Epithelial cell of esophagus (primary cell): Measurements from ENCODE around the gene PNPLA3.

Source experiments
- DNase-seq: peaks from one replicate; pipeline ENCODE4 v3.0.0; 2010; ENCODE audit warnings: low read depth
- H3K4me3 ChIP-seq: 2 replicates; pipeline ENCODE4 v1.5.1; 2011; ENCODE audit warnings: mild to moderate bottlenecking, low read length, control low read depth
- CTCF ChIP-seq: IDR thresholded peaks from 2 replicates; pipeline ENCODE4 v1.5.1; 2011; ENCODE audit warnings: low read depth, mild to moderate bottlenecking, low read length, control low read depth, inconsistent platforms; ENCODE audit not compliant: insufficient read depth; ENCODE audit errors: missing control alignments

Gene PNPLA3

GRCh38 chr22:43991316-43992020 is 67.9 kb downstream of the PNPLA3 start:
- TF ChIP-seq CTCF = no peak
- DNase-seq = no peak
- H3K4me3 ChIP-seq = no peak overlapping the region

GRCh38 chr22:43992331-43992821 is 68.8 kb downstream of the PNPLA3 start:
- H3K4me3 ChIP-seq = no peak overlapping the region
- TF ChIP-seq CTCF = no peak
- DNase-seq = no peak

GRCh38 chr22:43993072-43993760 is 69.6 kb downstream of the PNPLA3 start:
- TF ChIP-seq CTCF = peak; percentile 98
- no peak overlapping the region for H3K4me3 ChIP-seq
- peak; percentile 56 for DNase-seq

- DNase-seq = no peak
- no peak overlapping the region for H3K4me3 ChIP-seq
- TF ChIP-seq CTCF = no peak
Observed at GRCh38 chr22:43994006-43994405, 70.4 kb downstream of the PNPLA3 start.

- no peak overlapping the region for H3K4me3 ChIP-seq
- TF ChIP-seq CTCF = no peak
- no peak for DNase-seq
Observed at GRCh38 chr22:43994416-43994815, 70.8 kb downstream of the PNPLA3 start.

- no peak overlapping the region for H3K4me3 ChIP-seq
- DNase-seq = no peak
- TF ChIP-seq CTCF = no peak
Observed at GRCh38 chr22:43995057-43995685, 71.6 kb downstream of the PNPLA3 start.
